ENCODE measurements around the gene SHOX.

SHOX gene

GRCh38 chrX:698206-698605 lies 67.6 kb downstream of the SHOX start:
- Histone ChIP-seq H3K36me3 (ENCODE audit: control insufficient read depth, low read length) (no peaks in the 10 kb centered on the region), H3K4me3 (ENCODE audit: low read length) (no peak overlapping the region), H3K4me2 (ENCODE audit: low read length) (no peak overlapping the region), H3K27ac (ENCODE audit: low read depth, low read length) (no peak overlapping the region), H3K9me2 (replicated peaks; ENCODE audit: control insufficient read depth, low read length) (no peaks in the 10 kb centered on the region), H3K79me2 (ENCODE audit: control insufficient read depth, low read length) (no peaks in the 10 kb centered on the region), H3F3A (ENCODE audit: control insufficient read depth, insufficient read depth) (no peaks in the 10 kb centered on the region), H3K9me3 (ENCODE audit: control insufficient read depth, insufficient read depth, low read length) (no peaks in the 10 kb centered on the region; the same call in 1 of the 2 replicates), H4K20me1 (ENCODE audit: control insufficient read depth, insufficient read depth, low read depth, low read length) (no peaks in the 10 kb centered on the region), H3K4me1 (ENCODE audit: control insufficient read depth, low read length) (no peaks in the 10 kb centered on the region), H3K27me3 (ENCODE audit: control insufficient read depth, low read length) (no peaks in the 10 kb centered on the region)
- TF ChIP-seq, protein P1, sequence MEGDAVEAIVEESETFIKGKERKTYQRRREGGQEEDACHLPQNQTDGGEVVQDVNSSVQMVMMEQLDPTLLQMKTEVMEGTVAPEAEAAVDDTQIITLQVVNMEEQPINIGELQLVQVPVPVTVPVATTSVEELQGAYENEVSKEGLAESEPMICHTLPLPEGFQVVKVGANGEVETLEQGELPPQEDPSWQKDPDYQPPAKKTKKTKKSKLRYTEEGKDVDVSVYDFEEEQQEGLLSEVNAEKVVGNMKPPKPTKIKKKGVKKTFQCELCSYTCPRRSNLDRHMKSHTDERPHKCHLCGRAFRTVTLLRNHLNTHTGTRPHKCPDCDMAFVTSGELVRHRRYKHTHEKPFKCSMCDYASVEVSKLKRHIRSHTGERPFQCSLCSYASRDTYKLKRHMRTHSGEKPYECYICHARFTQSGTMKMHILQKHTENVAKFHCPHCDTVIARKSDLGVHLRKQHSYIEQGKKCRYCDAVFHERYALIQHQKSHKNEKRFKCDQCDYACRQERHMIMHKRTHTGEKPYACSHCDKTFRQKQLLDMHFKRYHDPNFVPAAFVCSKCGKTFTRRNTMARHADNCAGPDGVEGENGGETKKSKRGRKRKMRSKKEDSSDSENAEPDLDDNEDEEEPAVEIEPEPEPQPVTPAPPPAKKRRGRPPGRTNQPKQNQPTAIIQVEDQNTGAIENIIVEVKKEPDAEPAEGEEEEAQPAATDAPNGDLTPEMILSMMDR (IDR thresholded peaks at IDR 0.05; ENCODE audit: low read depth, low read length, poor library complexity, severe bottlenecking) = no peak
- TF ChIP-seq EZH2phosphoT487 (IDR thresholded peaks at IDR 0.05; ENCODE audit: borderline replicate concordance, low read length) = no peak

DNA sequence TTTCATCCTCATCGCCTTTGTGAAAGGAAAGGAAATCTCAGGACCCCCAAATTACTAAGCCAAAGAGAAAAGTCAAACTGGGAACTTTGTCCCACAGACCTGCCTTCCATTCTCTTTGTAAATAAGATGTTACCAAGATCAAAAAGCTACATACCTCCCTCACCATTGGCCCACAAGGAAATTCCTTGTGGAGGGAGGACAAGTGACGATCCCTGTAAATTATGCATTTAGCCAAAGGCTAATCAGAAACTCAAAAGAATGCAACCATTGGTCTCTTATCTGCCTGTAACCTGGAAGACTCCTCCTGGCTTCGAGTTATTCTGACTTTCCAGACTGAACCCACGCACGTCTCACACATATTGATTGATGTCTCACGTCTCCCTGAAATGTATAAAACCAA lies 70.3 kb downstream of the SHOX start:
- no peaks in the 10 kb centered on the region for H3K79me2 ChIP-seq (ENCODE audit: control insufficient read depth, low read length)
- H3K9me2 ChIP-seq (replicated peaks; ENCODE audit: control insufficient read depth, low read length) = no peaks in the 10 kb centered on the region

DNA sequence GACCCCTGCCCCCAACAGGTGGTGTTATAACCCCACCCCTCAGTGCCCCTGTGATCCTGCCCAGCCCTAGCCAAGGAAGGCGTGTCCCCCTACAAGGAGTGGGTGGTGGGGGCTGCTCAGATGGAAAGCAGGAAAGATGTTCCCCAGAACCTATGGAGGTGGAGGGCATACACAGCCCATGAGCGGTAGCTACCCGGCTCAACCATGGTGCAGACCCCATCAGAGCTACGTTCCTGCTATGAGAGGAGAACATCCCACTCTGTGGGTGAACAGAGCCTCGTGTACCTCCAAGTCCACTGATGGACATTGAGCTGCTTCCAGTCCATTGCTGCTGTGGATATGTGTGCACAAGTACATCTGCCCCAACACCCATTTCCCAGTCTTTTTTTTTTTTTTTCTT lies 71.1 kb downstream of the SHOX start:
- Histone ChIP-seq H3K4me3 (ENCODE audit: low read length) (no peak overlapping the region), H3K4me1 (ENCODE audit: control insufficient read depth, low read length) (no peaks in the 10 kb centered on the region), H3F3A (ENCODE audit: control insufficient read depth, insufficient read depth) (no peaks in the 10 kb centered on the region), H3K9me3 (ENCODE audit: control insufficient read depth, insufficient read depth, low read length) (no peaks in the 10 kb centered on the region; the same call in 1 of the 2 replicates), H3K9me2 (replicated peaks; ENCODE audit: control insufficient read depth, low read length) (no peaks in the 10 kb centered on the region), H3K4me2 (ENCODE audit: low read length) (no peak overlapping the region), H3K27me3 (ENCODE audit: control insufficient read depth, low read length) (no peaks in the 10 kb centered on the region; the same call in 1 of the 2 replicates), H3K36me3 (ENCODE audit: control insufficient read depth, low read length) (no peaks in the 10 kb centered on the region), H3K79me2 (ENCODE audit: control insufficient read depth, low read length) (no peaks in the 10 kb centered on the region), H3K27ac (ENCODE audit: low read depth, low read length) (no peak overlapping the region), H4K20me1 (ENCODE audit: control insufficient read depth, insufficient read depth, low read depth, low read length) (no peaks in the 10 kb centered on the region)
- TF ChIP-seq, protein P1 (IDR thresholded peaks at IDR 0.05; ENCODE audit: low read depth, low read length, poor library complexity, severe bottlenecking) = no peak
- no peak for TF ChIP-seq EZH2phosphoT487 (IDR thresholded peaks at IDR 0.05; ENCODE audit: borderline replicate concordance, low read length)

More for the DNA sequence above, 70.3 kb downstream of the SHOX start:
- Histone ChIP-seq H3K27me3 (ENCODE audit: control insufficient read depth, low read length) (no peaks in the 10 kb centered on the region; the same call in 1 of the 2 replicates), H3K36me3 (ENCODE audit: control insufficient read depth, low read length) (no peaks in the 10 kb centered on the region), H3K27ac (ENCODE audit: low read depth, low read length) (no peak overlapping the region), H3K4me1 (ENCODE audit: control insufficient read depth, low read length) (no peaks in the 10 kb centered on the region), H3K4me3 (ENCODE audit: low read length) (no peak overlapping the region), H3K9me3 (ENCODE audit: control insufficient read depth, insufficient read depth, low read length) (no peaks in the 10 kb centered on the region; the same call in 1 of the 2 replicates), H4K20me1 (ENCODE audit: control insufficient read depth, insufficient read depth, low read depth, low read length) (no peaks in the 10 kb centered on the region), H3F3A (ENCODE audit: control insufficient read depth, insufficient read depth) (no peaks in the 10 kb centered on the region), H3K4me2 (ENCODE audit: low read length) (no peak overlapping the region)
- TF ChIP-seq, protein P1 (IDR thresholded peaks at IDR 0.05; ENCODE audit: low read depth, low read length, poor library complexity, severe bottlenecking) = no peak
- no peak for TF ChIP-seq EZH2phosphoT487 (IDR thresholded peaks at IDR 0.05; ENCODE audit: borderline replicate concordance, low read length)

Data from DOHH2 (cell line).